Activated CD8-positive, alpha-beta memory T cell treated with anti-CD3 and anti-CD28 coated beads for 4 hours (primary cell): ENCODE results near the gene ADAM21.
"Not testable (repeated sequence)": the region's sequence is repeated elsewhere in the genome, so short reads cannot be mapped to it uniquely, and the experiment has no call there.

Experiments used
- DNase-seq, 2 donors: peaks; one replicate each; pipeline ENCODE4 v3.0.0-alpha.2; 2020; ENCODE audit warnings: low read depth in 2 of 2

ADAM21 gene

GRCh38 chr14:70477356-70478105 is 25.6 kb downstream of the ADAM21 start:
- not testable (repeated sequence) for DNase-seq

GRCh38 chr14:70489579-70490200 is 37.7 kb downstream of the ADAM21 start:
- DNase-seq: no peak

DNA sequence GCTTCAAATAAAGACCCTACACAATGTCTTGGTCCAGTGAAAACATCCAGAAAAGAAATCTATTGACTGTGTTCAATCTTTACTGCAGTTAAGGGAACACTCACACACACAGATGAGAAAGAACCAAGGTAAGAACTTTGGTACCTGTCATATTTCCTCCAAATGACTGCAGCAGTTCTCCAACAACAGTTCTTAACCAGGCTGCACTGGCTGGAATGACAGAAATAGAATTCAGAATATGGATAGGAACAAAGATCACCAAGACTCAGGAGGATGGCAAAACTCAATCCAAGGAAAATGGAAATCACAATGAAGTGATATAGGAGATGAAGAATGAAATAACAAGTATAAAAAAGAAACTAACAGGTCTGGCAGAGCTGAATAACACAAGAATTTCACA is 46.2 kb downstream of the ADAM21 start:
- no peak for DNase-seq
